SU-DHL-6 (cell line): Measurements from ENCODE around the gene FUS.
A peak's percentile ranks its signal among the peaks of the same experiment; 100 is the strongest.
"Not testable (repeated sequence)": the region's sequence is repeated elsewhere in the genome, so short reads cannot be mapped to it uniquely, and the experiment has no call there.

Source experiments
- H2AFZ ChIP-seq: fragments of 200-600 bp; sonication (generic); 2 replicates; pipeline ENCODE4 v1.6.1; 2014; ENCODE audit warnings: low read depth, mild to moderate bottlenecking, moderate library complexity, mixed read lengths, antibody characterized with exemption, low read length; ENCODE audit not compliant: severe bottlenecking
- H3F3A ChIP-seq: fragments of 200-600 bp; shearing (Covaris generic); 2 replicates; pipeline ENCODE4 v1.6.0; 2016; ENCODE audit warnings: antibody characterized with exemption, mild to moderate bottlenecking; ENCODE audit not compliant: insufficient read depth
- H3K27ac ChIP-seq: fragments of 200-600 bp; sonication (generic); 2 replicates; pipeline ENCODE4 v1.5.1; 2016; ENCODE audit warnings: low read depth, mild to moderate bottlenecking, low read length, moderate library complexity, mixed read lengths
- H3K27me3 ChIP-seq: fragments of 200-600 bp; sonication (generic), shearing (Covaris generic); 2 replicates; pipeline ENCODE4 v1.6.0; 2014; ENCODE audit warnings: mild to moderate bottlenecking, low read length
- H3K36me3 ChIP-seq: fragments of 200-600 bp; sonication (generic); 2 replicates; pipeline ENCODE4 v1.6.1; 2014; ENCODE audit warnings: mild to moderate bottlenecking, low read length, mixed read lengths
- H3K4me2 ChIP-seq: fragments of 300-600, 200-600 bp; shearing (Covaris generic), sonication (generic); 2 replicates; pipeline ENCODE4 v1.6.0; 2014; ENCODE audit warnings: low read length, low read depth, mild to moderate bottlenecking; ENCODE audit not compliant: poor library complexity, severe bottlenecking
- H3K4me3 ChIP-seq: fragments of 200-600 bp; sonication (generic); 2 replicates; pipeline ENCODE4 v1.5.1; 2014; ENCODE audit warnings: antibody characterized with exemption, low read length, mild to moderate bottlenecking, mixed read lengths; ENCODE audit not compliant: insufficient read depth, poor library complexity, severe bottlenecking
- H3K79me2 ChIP-seq: fragments of 200-600 bp; sonication (generic); 2 replicates; pipeline ENCODE4 v1.6.1; 2014; ENCODE audit warnings: mild to moderate bottlenecking, low read length, moderate library complexity; ENCODE audit not compliant: insufficient read depth
- H3K9ac ChIP-seq: fragments of 200-600 bp; sonication (generic); 2 replicates; pipeline ENCODE4 v1.7.0; 2014; ENCODE audit warnings: mild to moderate bottlenecking, low read length
- H3K9me2 ChIP-seq: fragments of 200-600 bp; sonication (generic); replicated peaks from 2 replicates; pipeline ENCODE4 v1.6.1; 2014; ENCODE audit warnings: low read length; ENCODE audit not compliant: insufficient read depth
- H3K9me3 ChIP-seq: fragments of 200-600 bp; sonication (generic); 2 replicates; pipeline ENCODE4 v1.6.1; 2014; ENCODE audit warnings: low read length, mixed read lengths; ENCODE audit not compliant: insufficient read depth
- H4K20me1 ChIP-seq: fragments of 200-600 bp; sonication (generic); 2 replicates; pipeline ENCODE4 v1.6.1; 2014; ENCODE audit warnings: low read depth, mild to moderate bottlenecking, antibody characterized with exemption, low read length, moderate library complexity, mixed read lengths
- CTCF ChIP-seq: fragments of 200-600 bp; sonication (generic); IDR thresholded peaks from one replicate; pipeline ENCODE4 v1.5.1; 2017; ENCODE audit warnings: antibody characterized with exemption, mild to moderate bottlenecking, low read length, moderate library complexity; ENCODE audit not compliant: insufficient read depth, poor library complexity, severe bottlenecking
- EZH2phosphoT487 ChIP-seq: fragments of 200-600 bp; sonication (generic), shearing (Covaris generic); conservative IDR thresholded peaks from 2 replicates; pipeline ENCODE4 v1.6.1; 2018; ENCODE audit warnings: mild to moderate bottlenecking, antibody characterized with exemption, low read length, moderate library complexity, mixed read lengths

FUS gene

GRCh38 chr16:31142109-31143010 is 37.6 kb upstream of the FUS start:
- peak overlapping the region; percentile 14; the same call in 1 of the 2 replicates for H3K27ac ChIP-seq

GRCh38 chr16:31143011-31143693 is 36.8 kb upstream of the FUS start:
- Histone ChIP-seq H2AFZ (peak overlapping the region; percentile 75), H3K79me2 (no peaks in the 10 kb centered on the region), H3K9ac (peak overlapping the region; percentile 62; the same call in 1 of the 2 replicates), H3K4me3 (no peak overlapping the region), H3F3A (no peaks in the 10 kb centered on the region), H4K20me1 (no peaks in the 10 kb centered on the region), H3K27me3 (no peaks in the 10 kb centered on the region), H3K36me3 (no peaks in the 10 kb centered on the region), H3K27ac (no peak overlapping the region), H3K9me2 (no peaks in the 10 kb centered on the region), H3K4me2 (peak overlapping the region; percentile 59), H3K9me3 (no peaks in the 10 kb centered on the region)
- no peak for TF ChIP-seq CTCF
- no peak for TF ChIP-seq EZH2phosphoT487

More at GRCh38 chr16:31142109-31143010, 37.6 kb upstream of the FUS start:
- Histone ChIP-seq H3K27me3 (no peaks in the 10 kb centered on the region), H3K4me3 (peak overlapping the region; percentile 35), H3K36me3 (no peaks in the 10 kb centered on the region), H3F3A (no peaks in the 10 kb centered on the region), H3K9me3 (no peaks in the 10 kb centered on the region), H3K79me2 (no peaks in the 10 kb centered on the region), H3K4me2 (peak overlapping the region; percentile 59), H3K9ac (peak overlapping the region; percentile 62), H4K20me1 (no peaks in the 10 kb centered on the region), H3K9me2 (no peaks in the 10 kb centered on the region), H2AFZ (peak overlapping the region; percentile 83)
- TF ChIP-seq EZH2phosphoT487, result no peak
- TF ChIP-seq CTCF, result peak; percentile 92

GRCh38 chr16:31143694-31144148 is 36.2 kb upstream of the FUS start:
- Histone ChIP-seq H4K20me1 (no peaks in the 10 kb centered on the region), H3K27me3 (no peaks in the 10 kb centered on the region), H3K79me2 (no peaks in the 10 kb centered on the region), H3F3A (no peaks in the 10 kb centered on the region), H3K4me2 (no peak overlapping the region), H3K27ac (no peak overlapping the region), H3K9ac (no peak overlapping the region), H3K36me3 (no peaks in the 10 kb centered on the region), H3K9me2 (no peaks in the 10 kb centered on the region), H3K4me3 (no peak overlapping the region), H2AFZ (no peak overlapping the region), H3K9me3 (no peaks in the 10 kb centered on the region)
- TF ChIP-seq CTCF (no peak), EZH2phosphoT487 (no peak)

- H3K27me3 ChIP-seq, H3K27ac ChIP-seq, H3K79me2 ChIP-seq, H3K4me2 ChIP-seq, H3K9me3 ChIP-seq, H3K4me3 ChIP-seq, H3F3A ChIP-seq, H3K9ac ChIP-seq, H3K9me2 ChIP-seq, H4K20me1 ChIP-seq, H3K36me3 ChIP-seq, H2AFZ ChIP-seq: not testable (repeated sequence)
These were observed 35.5 kb upstream of the FUS start for GRCh38 chr16:31144418-31144817.
